Thyroid gland (tissue), 4 donors: ENCODE results near the gene COCH.

ENCODE experiments used
- POLR2A ChIP-seq, 2 donors: fragments of 450-650 bp; IDR thresholded peaks; one replicate each; pipeline ENCODE4 v1.6.1; 2017; ENCODE audit warnings: antibody characterized with exemption in 2 of 2, mild to moderate bottlenecking in 2 of 2, moderate library complexity in 1 of 2
- TF ChIP-seq, protein P1 (sequence below), 6 experiments: fragments of 200-600 bp in 3 of 6; fragments of 450-650 bp in 3 of 6; sonication (generic) in 3 of 6; IDR thresholded peaks; one replicate each; pipeline ENCODE4 v1.5.1; 2016 to 2019; ENCODE audit warnings: antibody characterized with exemption in 6 of 6, mild to moderate bottlenecking in 2 of 6, inconsistent platforms in 1 of 6, moderate library complexity in 1 of 6

DNA sequence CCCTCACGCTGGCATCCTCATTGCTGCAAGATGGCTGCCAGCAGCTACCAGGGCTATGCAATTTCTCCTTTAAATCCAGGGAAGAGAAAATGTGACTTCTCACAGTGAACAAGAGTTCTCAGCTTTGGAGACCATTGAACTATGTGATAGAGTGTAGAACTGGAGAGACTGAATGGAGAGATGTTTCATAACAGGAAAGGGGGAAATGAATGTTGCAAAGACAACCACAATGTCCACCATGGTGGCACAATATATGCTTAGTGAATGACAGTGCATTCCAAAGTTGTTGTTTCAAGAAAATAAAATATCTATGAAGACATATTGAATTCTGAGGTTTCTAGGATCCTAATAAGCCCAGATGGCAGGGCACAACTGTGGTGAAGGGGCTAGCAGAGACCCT lies 13.2 kb upstream of the COCH start:
- TF ChIP-seq POLR2A (IDR thresholded peaks at IDR 0.05) = no peak
- TF ChIP-seq, protein P1, sequence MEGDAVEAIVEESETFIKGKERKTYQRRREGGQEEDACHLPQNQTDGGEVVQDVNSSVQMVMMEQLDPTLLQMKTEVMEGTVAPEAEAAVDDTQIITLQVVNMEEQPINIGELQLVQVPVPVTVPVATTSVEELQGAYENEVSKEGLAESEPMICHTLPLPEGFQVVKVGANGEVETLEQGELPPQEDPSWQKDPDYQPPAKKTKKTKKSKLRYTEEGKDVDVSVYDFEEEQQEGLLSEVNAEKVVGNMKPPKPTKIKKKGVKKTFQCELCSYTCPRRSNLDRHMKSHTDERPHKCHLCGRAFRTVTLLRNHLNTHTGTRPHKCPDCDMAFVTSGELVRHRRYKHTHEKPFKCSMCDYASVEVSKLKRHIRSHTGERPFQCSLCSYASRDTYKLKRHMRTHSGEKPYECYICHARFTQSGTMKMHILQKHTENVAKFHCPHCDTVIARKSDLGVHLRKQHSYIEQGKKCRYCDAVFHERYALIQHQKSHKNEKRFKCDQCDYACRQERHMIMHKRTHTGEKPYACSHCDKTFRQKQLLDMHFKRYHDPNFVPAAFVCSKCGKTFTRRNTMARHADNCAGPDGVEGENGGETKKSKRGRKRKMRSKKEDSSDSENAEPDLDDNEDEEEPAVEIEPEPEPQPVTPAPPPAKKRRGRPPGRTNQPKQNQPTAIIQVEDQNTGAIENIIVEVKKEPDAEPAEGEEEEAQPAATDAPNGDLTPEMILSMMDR (IDR thresholded peaks at IDR 0.05) = no peak
